ENCODE data around the gene HSPA12B. TPM values are rescaled to one million over a fixed set of nuclear protein-coding genes. Genes with fewer than 3 reads are reported as not detected.
A peak's percentile ranks its signal among the peaks of the same experiment; 100 is the strongest.

Gene HSPA12B
- polyA plus RNA-seq, 1 experiment = 0.05 TPM

DNA sequence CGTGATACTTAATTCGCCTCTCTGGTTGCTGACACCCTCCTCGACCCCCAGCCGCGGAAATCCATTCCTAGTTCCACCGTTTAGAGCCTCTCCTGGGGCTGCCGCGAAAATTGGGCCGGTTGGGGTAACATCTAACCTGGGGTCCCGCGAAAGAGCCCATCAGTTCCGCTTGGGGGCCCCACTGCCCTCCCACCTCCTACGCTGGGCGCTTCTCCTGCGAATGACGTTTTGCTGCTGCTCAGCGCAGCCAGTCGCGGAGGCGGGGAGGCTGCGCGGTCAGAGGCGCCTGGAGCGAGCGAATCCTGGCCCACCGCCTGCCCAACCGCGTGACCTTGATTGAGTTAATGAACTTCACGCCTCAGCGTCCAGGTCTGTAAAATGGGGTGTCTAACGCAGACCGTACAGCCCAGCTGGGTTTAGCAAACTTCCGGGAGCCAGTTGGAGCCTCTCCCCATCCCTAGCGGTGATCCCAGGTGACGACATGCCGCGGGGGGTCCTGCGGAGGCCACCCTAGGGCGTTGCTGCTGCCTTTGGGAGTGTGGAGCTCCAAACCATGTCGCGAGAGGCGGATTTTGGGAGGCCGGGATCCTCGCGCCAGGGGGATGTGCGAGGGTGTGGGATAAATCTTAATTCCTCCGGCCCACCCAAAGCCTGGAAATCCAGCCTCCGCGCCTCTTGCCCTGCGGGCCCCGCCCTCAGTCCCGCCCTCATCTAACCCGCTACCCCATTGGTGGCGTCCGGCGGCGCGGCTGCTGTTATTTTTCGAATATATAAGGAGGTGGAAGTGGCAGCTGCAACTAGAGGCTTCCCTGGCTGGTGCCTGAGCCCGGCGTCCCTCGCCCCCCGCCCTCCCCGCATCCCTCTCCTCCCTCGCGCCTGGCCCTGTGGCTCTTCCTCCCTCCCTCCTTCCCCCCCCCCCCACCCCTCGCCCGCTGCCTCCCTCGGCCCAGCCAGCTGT is 63.3 kb downstream of the HSPA12B start, which contains the start of gene CDC25B:
CDC25B (plus strand) TSS at position 800 of the 958 bp plus-strand sequence. CDS start 222 bp downstream, outside the sequence.
- peak within 1 kb of the TSS; percentile 82 for H3K4me3 ChIP-seq (ENCODE audit: low read depth, low read length)
- DNase-seq (ENCODE audit: low read depth, low spot score) = peak; percentile 68
- POLR2A ChIA-PET = interaction anchor here (0.5 to 1.5 kb wide), 9 partner anchors 9 to 109 kb away, joined by 3 to 20 read pairs (median 5); partner anchors contain the start of genes AP5S1 and CENPB
- H3K27me3 ChIP-seq (ENCODE audit: control insufficient read depth, insufficient read depth, low read length) = no peaks in the 10 kb centered on the region
- no peaks in the 10 kb centered on the region; the same call in 1 of the 2 replicates for H3K9me3 ChIP-seq (ENCODE audit: control insufficient read depth, insufficient read depth, low read length)
- CTCF ChIA-PET = interaction anchor here (1.0 to 2.1 kb wide), 5 partner anchors 9 to 59 kb away, joined by 3 to 18 read pairs (median 3); partner anchors contain the start of genes AP5S1 and CENPB
- TF ChIP-seq, protein P1, sequence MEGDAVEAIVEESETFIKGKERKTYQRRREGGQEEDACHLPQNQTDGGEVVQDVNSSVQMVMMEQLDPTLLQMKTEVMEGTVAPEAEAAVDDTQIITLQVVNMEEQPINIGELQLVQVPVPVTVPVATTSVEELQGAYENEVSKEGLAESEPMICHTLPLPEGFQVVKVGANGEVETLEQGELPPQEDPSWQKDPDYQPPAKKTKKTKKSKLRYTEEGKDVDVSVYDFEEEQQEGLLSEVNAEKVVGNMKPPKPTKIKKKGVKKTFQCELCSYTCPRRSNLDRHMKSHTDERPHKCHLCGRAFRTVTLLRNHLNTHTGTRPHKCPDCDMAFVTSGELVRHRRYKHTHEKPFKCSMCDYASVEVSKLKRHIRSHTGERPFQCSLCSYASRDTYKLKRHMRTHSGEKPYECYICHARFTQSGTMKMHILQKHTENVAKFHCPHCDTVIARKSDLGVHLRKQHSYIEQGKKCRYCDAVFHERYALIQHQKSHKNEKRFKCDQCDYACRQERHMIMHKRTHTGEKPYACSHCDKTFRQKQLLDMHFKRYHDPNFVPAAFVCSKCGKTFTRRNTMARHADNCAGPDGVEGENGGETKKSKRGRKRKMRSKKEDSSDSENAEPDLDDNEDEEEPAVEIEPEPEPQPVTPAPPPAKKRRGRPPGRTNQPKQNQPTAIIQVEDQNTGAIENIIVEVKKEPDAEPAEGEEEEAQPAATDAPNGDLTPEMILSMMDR (IDR thresholded peaks at IDR 0.05; ENCODE audit: low read depth, low read length) = peak; percentile 52
- peak within 1 kb of the TSS; percentile 97 for H3K27ac ChIP-seq (ENCODE audit: low read depth, low read length)

DNA sequence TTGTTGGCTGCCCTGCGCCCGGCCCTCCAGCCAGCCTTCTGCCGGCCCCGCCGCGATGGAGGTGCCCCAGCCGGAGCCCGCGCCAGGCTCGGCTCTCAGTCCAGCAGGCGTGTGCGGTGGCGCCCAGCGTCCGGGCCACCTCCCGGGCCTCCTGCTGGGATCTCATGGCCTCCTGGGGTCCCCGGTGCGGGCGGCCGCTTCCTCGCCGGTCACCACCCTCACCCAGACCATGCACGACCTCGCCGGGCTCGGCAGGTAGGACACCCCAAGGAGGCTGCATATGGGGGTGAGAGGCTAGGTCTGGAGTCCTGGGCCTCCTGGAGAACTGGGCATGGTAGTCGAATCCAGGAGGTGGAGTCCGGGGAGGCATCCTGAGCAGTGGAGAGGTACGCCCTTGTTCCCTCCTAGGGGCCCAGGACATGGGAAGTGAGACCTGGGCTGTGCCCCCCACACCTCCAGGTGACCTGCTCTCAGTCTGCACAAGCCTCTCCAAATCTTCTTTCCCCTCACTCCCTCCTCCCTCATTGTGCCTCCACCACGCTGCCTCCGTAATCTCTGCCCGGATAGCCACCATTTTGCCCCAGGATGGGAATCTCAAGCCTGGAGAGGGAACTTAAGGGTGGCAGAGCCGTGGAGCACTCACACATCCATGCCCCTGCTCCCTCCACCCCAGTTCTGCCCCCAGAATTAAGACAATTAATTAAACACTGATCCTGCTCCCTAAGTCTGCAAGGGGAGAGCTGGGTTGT is 64.2 kb downstream of the HSPA12B start:
- H3K27me3 ChIP-seq (ENCODE audit: control insufficient read depth, insufficient read depth, low read length) = no peaks in the 10 kb centered on the region
- ChIA-PET POLR2A (interaction anchor here (1.2 to 1.5 kb wide), 6 partner anchors 8 to 110 kb away, joined by 3 to 20 read pairs (median 5); partner anchors contain the start of gene AP5S1), CTCF (interaction anchor here (1.0 to 2.1 kb wide), 5 partner anchors 10 to 58 kb away, joined by 3 to 18 read pairs (median 3); partner anchors contain the start of genes AP5S1 and CENPB)
- H3K4me3 ChIP-seq (ENCODE audit: low read depth, low read length) = peak overlapping the region; percentile 82
- TF ChIP-seq, protein P1 (IDR thresholded peaks at IDR 0.05; ENCODE audit: low read depth, low read length) = no peak
- H3K27ac ChIP-seq (ENCODE audit: low read depth, low read length) = peak overlapping the region; percentile 68
- no peak for DNase-seq (ENCODE audit: low read depth, low spot score)
- no peaks in the 10 kb centered on the region; the same call in 1 of the 2 replicates for H3K9me3 ChIP-seq (ENCODE audit: control insufficient read depth, insufficient read depth, low read length)

DNA sequence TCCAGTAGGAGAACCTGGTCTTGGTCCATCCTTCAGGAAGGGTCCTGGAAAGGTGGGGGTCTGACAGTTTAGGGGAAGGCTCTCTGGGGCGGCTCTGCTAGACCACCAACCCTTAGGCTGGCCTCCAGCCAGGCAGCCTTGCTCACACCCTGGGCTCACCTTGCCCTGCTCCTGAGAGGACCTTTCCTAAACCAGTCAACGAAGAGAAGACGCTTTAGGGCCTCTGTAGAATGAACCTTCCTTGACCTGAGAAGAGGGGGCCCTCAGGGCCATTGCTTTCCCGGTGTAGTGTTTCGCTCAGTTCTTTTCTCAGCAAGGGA is 64.7 kb downstream of the HSPA12B start:
- no peaks in the 10 kb centered on the region for H3K27me3 ChIP-seq (ENCODE audit: control insufficient read depth, insufficient read depth, low read length)
- no peaks in the 10 kb centered on the region; the same call in 1 of the 2 replicates for H3K9me3 ChIP-seq (ENCODE audit: control insufficient read depth, insufficient read depth, low read length)
- peak overlapping the region; percentile 68 for H3K27ac ChIP-seq (ENCODE audit: low read depth, low read length)
- no peak for DNase-seq (ENCODE audit: low read depth, low spot score)
- ChIA-PET CTCF (interaction anchor here (1.7 kb wide), 1 partner anchor 10 kb away, joined by 6 read pairs; the partner anchor contains the start of gene CENPB), POLR2A (no interaction called here)
- TF ChIP-seq, protein P1 (IDR thresholded peaks at IDR 0.05; ENCODE audit: low read depth, low read length) = no peak
- H3K4me3 ChIP-seq (ENCODE audit: low read depth, low read length) = peak overlapping the region; percentile 82

DNA sequence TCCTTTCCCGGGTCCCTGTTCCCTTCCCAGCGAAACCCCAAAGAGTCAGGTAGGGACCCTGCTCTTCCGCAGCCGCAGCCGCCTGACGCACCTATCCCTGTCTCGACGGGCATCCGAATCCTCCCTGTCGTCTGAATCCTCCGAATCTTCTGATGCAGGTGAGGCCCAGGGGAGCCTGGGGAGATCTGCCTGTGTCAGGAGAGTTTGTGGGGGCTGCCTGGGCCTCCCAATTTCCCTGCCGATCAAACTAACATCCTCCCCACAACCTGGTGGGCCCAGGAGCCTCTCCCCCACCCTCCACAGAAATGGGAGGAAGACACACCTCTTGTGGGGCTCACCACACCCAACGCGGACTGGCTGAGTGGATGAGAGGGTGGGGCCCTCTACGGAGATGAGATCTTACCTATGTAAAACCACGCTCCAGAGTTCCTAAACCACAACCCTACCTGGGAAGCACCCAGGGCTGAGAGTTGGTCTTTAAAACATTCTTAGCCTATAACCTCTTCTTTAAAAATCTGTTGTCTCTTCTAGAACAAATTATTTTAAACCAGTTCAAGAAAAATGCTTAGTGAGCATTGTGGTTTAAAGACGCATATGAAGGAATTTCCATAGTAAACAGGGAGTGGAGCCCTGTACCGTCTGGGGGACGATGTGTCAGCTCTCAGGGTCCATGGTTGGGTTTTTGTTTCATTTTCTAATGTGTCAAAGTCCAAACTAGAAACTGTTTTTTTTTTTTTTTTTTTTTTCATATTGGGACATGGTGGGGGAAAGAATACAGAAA is 65.3 kb downstream of the HSPA12B start:
- ChIA-PET CTCF (no interaction called here), POLR2A (interaction anchor here (0.7 kb wide), 1 partner anchor 26 kb away, joined by 6 read pairs; no protein-coding TSS in a partner anchor)
- Histone ChIP-seq H3K27ac (ENCODE audit: low read depth, low read length) (peak overlapping the region; percentile 68), H3K4me3 (ENCODE audit: low read depth, low read length) (peak overlapping the region; percentile 82), H3K9me3 (ENCODE audit: control insufficient read depth, insufficient read depth, low read length) (no peaks in the 10 kb centered on the region; the same call in 1 of the 2 replicates), H3K27me3 (ENCODE audit: control insufficient read depth, insufficient read depth, low read length) (no peaks in the 10 kb centered on the region)
- no peak for DNase-seq (ENCODE audit: low read depth, low spot score)
- TF ChIP-seq, protein P1 (IDR thresholded peaks at IDR 0.05; ENCODE audit: low read depth, low read length) = no peak
